COLO668 (cell line): ENCODE results near the gene CD109.
"Not testable (repeated sequence)": the region's sequence is repeated elsewhere in the genome, so short reads cannot be mapped to it uniquely, and the experiment has no call there.

Experiments used
- DNase-seq: peaks from one replicate; lab custom pipeline; 2025; ENCODE audit not compliant: unreplicated experiment; lab: John Stamatoyannopoulos, UW

The CD109 gene

GRCh38 chr6:73724389-73724788 lies 28.4 kb downstream of the CD109 start:
- no peak for DNase-seq

- DNase-seq: not testable (repeated sequence)
Observed at GRCh38 chr6:73725192-73725591, 29.2 kb downstream of the CD109 start.

GRCh38 chr6:73727114-73727513 lies 31.1 kb downstream of the CD109 start:
- DNase-seq: no peak

DNA sequence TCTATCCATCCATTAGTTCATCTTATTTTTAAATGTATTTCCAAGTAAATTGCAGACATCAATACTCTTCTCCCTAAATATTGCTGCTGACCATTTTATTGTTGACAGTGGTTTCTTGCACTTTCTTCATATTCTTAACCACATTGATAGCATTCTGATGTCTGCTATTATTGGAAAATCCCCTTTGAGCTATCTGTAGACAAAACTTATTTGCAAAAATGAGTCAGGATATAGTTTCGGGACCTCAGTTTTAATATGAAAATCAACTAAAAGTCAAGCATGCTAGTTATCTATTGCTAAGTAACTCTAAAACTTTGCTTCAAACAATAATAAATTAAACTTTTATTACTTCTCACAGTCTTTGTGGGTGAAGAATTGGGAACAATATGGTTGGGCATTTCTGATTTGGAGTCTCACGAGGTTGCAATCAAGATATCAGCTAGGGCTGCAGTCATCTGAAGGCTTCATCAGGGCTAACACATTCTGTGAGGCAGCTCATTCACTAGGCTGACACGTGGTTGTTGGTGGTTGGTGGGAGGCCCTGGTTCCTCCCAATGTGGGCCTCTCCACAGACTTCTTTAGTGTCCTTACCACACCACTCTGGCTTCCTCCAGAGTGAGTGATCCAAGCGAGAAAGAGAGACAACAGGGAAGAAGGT lies 32.7 kb downstream of the CD109 start:
- no peak for DNase-seq

GRCh38 chr6:73731285-73731684 lies 35.3 kb downstream of the CD109 start:
- DNase-seq: no peak

- peak; percentile 35 for DNase-seq
Observed at GRCh38 chr6:73732845-73733675, 37.1 kb downstream of the CD109 start.

DNA sequence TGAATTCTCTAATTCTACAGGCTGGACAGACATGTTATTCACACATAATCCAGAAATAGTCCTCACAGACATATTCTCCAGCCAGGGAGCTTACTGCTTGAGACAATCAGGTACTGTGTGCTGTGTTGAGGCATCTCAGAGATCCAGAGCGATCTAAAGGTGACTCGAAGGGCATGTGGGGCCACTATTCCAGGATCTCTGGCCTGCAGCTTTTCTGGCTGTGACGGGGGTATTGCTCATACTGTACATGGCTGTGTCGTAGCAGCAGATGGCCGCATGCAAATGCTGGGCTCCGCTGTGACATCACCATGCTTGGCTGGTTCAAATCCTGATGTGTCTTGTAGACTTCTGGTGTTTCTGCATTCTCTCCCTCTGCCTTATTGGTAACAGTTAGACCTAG lies 37.8 kb downstream of the CD109 start:
- DNase-seq: no peak

DNA sequence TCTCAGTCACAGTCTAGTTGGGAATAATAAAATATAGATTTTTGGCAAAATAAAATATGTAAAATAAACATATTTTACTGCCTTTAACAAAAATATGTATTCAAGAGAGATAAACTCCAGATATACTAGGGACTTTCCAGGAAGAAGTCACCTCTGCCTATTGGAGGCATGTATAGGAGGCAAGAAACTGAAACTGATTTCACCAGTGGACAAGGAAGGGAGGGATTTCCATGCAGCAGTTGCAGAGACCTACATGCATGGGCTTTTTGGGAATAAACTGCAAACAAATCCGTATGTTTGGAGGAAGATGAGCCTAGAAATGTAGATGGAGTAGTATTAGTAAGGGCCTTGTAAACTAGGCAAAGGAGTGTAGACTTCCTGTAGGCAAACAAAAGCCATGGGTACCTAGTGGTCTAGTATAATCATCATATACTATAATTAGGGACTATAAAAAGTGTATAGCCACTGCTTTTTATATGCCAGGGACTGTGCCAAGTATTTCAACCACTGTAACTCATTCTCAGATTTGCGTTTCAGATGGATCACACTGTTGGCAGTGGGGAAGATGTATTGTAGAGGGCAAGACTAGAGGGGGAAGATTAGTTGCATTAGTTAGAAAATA lies 38.9 kb downstream of the CD109 start:
- DNase-seq: no peak

DNA sequence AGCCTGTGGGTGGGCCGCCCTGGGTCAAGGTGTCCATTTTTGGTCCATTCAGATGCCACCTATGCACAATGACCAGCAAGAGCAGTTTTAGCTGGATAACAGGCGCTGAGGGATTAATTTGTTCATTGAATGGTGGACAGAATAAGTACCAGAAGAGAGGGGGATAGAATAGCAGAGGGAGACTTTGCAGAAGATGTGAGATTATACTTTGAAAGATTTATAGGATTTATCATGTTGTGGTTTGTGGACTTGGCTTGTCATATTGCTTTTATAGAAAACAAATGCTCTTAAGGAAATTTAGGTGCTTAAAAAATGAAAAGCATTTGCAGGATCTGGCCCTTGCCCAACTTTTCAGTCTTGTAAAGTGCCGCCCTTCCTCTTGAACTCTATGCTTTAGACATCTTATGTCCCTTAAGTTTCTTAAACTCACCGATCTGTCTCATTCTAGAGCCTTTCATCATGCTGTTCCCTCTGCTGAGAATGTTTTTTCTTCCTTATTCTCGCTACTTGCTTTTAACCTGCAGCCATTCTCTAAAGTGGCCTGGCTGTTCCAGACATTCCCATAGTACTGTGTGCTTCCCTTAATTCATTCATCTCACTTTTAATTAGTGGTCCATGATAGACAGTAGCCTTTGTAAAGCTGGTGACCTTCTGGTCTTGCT lies 42.5 kb downstream of the CD109 start:
- DNase-seq: no peak

DNA sequence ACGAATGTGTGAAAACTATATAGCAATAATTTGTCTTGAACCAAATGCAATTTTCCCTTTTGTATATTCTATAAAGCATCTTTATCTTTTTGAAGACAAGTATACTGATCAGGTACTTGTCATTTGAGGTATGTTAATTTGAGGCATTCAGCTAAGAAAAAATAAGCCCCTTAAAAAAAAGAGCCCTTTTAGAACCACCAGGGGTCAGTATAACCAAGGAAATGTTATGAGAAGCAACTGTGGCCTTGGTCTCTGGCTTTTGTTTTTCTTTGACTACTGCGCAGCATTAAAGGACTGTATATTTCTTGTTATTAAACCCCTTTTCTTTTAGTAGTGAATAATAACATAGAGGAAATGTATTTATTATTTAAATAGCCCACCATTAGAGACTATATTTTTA lies 43.1 kb downstream of the CD109 start:
- DNase-seq: no peak

- DNase-seq: no peak
Observed at GRCh38 chr6:73742433-73742832, 46.4 kb downstream of the CD109 start.

DNA sequence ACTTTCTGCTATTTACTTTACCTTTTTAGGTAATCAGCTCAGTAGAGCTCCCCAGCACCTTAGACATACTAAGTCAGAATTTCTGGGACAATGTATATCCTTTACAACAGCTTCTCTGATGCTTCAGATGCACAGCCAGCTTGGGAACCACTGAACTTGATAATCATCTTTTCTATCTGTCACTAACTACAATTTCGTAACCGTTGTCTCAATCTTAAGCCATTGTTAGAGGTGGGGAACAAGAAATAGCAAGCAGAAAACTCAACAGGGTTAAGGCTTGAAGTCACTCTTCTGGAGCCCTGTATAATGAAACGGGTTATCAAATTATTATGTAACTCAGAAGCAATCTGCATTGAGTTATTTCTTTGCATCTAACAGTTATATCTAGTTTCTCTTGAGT lies 47.1 kb downstream of the CD109 start:
- no peak for DNase-seq

DNA sequence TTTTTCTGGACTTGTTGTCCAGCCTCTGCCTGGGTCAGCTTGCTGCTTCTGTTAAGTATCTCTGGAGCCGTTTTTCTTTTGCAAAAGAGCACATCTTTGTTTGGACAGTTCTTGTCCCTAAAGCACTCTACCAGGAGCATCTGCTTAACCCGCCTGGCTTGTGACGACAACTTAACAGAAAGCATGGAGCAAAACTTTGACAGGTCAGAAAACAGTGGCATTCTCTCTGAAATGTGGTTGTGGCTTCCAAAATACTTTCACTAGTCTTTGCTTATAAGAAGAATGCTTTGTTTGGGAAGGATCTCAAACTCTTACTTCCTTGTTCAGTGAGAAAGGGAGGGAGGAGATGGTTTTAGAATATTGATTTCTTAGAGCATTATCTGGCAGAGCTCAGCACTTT lies 47.6 kb downstream of the CD109 start:
- DNase-seq: no peak

GRCh38 chr6:73746787-73747186 lies 50.8 kb downstream of the CD109 start:
- no peak for DNase-seq

GRCh38 chr6:73747289-73747688 lies 51.3 kb downstream of the CD109 start:
- DNase-seq: no peak

DNA sequence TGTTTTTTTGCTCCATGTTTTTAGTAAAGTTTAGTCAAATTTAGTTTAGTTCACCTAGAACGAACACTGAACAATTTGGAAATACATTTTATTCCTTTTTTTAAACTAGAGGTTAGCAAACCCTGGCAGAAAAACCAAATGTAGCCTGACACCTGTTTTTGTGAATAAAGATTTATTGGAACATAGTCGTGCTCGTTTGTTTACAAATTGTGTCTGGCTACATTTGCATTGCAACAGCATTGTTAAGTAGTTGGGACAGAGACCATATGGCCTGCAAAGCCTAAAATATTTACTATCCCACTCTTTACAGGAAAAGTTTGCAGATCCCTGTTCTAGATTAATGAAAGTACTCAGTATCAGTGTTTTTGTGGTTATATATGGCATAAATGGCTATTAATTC lies 56.9 kb downstream of the CD109 start:
- DNase-seq: no peak

GRCh38 chr6:73766040-73766439 lies 70.0 kb downstream of the CD109 start:
- DNase-seq: no peak

DNA sequence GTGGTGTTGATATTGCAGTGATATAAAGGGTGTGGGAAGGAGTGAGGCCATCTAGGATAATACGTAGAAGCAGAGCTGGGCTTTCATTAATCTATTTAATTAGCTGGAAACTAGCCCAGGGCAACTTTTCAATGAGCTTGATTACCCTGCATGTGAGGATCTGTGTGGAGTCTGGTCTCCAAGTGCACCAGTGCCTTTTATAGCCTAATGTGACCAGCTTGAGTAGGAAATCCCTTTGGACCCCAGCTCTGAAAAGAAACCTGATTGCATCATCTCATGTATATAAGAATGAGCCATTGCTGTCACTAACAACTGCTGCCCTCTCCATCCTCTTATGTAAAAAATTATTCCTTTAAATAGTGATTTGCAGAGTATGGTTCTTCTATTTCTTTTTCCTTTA lies 72.6 kb downstream of the CD109 start:
- DNase-seq: no peak

DNA sequence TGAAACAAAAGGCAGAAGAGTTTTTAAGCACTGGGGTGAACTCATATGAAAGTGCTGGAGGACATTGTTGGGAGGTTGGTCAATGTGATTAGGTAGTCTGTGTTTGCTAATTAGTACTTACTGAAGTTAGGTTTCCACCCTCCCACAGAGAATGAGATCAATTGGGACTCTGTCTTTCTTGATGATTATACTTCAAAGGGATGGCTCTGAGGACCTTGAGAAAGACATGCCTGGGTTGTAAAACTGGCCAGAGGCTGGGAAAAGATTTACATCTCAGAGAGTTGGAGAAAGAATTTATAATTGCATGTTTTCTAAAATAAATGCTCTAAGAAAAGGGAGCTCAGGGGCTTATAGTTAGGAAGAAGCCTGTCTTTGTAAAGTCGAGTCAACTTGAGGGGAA lies 74.0 kb downstream of the CD109 start:
- DNase-seq: no peak

- no peak for DNase-seq
Observed at GRCh38 chr6:73774311-73774774, 78.3 kb downstream of the CD109 start.

- DNase-seq: no peak
Observed at GRCh38 chr6:73779943-73780342, 83.9 kb downstream of the CD109 start.

DNA sequence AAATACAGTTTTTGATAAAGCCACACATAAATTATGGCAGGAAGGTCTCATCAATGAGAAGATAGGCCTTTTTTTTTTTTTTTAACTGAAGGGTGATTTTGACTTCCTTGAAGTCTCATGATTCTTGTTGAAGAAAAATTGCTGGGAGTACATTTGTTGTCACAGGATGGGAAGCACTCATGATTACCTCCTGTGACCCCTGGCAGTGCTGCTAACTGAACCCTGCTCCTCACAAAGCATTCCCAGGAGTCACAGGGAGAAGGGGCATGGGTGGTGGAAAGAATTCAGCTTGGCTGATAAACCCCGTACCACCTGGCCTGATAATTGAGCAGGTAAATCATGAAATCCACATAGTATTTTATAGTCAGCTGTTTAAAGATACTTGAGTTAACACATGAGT lies 86.9 kb downstream of the CD109 start:
- no peak for DNase-seq
